KOPT-K1 (cell line): ENCODE data around the gene UNC80.

ENCODE experiments used
- H3K27ac ChIP-seq: fragments of 200-600 bp; sonication (generic); 2 replicates; pipeline ENCODE4 v1.5.1; 2016; ENCODE audit warnings: antibody characterized with exemption, mild to moderate bottlenecking, low read depth, low read length; ENCODE audit not compliant: poor library complexity, severe bottlenecking
- H3K36me3 ChIP-seq: fragments of 200-600 bp; sonication (generic); 2 replicates; pipeline ENCODE4 v1.5.1; 2017; ENCODE audit warnings: antibody characterized with exemption, mild to moderate bottlenecking, low read length, moderate library complexity; ENCODE audit not compliant: insufficient read depth
- H3K9me3 ChIP-seq: fragments of 200-600 bp; sonication (generic); 2 replicates; pipeline ENCODE4 v1.5.1; 2017; ENCODE audit warnings: antibody characterized with exemption, low read length, mild to moderate bottlenecking; ENCODE audit not compliant: insufficient read depth, poor library complexity, severe bottlenecking

The UNC80 gene

DNA sequence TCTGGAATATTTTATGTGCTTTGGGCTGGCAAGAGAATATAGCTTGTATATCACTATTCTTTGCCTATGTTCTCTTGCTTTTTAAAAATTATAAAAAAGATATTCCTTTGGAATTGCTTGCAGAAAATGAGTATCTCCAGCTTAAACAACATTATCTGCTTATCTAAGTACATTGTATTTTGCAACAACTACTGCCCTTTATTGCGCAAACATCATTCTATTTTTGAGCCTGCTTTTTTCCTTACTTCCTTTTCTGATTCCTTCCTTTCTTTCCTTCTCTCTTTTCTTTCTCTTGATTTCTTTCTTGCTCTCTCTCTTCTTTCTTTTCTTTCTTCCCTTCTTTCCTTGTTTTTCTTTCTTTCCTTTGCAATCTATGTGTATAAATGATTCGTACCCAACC lies 74.0 kb downstream of the UNC80 start:
- H3K27ac ChIP-seq, result no peak overlapping the region
- no peaks in the 10 kb centered on the region for H3K36me3 ChIP-seq
- no peaks in the 10 kb centered on the region for H3K9me3 ChIP-seq

DNA sequence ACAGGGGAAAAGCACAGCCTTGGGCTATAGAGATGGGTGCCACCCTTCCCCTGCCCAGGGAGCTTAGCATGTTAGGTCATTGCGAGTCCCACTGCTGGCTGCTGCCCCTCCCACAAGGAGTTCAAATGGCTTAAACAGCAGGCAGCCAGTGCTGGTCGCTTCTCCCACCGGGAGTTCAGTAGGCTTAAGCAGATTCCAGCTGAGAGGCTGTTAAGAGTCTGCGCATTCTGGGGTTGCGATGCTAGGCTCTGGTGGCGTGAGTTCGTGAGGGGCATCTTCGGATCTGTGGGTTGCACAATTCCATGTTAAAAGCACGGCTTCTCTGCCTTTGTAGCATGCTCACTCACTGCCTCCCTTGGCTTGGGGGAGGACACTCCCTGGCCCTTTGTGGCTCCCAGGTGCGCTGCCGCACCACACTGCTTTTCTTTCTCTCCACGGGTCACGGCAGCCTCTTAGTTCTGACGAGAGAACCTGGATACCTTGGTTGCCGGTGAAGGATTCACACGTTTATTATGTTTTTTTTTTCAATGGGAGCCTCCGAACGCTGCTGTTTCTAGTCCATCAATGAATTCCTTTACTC lies 93.2 kb downstream of the UNC80 start:
- Histone ChIP-seq H3K27ac (no peak overlapping the region), H3K36me3 (no peaks in the 10 kb centered on the region), H3K9me3 (no peaks in the 10 kb centered on the region)

DNA sequence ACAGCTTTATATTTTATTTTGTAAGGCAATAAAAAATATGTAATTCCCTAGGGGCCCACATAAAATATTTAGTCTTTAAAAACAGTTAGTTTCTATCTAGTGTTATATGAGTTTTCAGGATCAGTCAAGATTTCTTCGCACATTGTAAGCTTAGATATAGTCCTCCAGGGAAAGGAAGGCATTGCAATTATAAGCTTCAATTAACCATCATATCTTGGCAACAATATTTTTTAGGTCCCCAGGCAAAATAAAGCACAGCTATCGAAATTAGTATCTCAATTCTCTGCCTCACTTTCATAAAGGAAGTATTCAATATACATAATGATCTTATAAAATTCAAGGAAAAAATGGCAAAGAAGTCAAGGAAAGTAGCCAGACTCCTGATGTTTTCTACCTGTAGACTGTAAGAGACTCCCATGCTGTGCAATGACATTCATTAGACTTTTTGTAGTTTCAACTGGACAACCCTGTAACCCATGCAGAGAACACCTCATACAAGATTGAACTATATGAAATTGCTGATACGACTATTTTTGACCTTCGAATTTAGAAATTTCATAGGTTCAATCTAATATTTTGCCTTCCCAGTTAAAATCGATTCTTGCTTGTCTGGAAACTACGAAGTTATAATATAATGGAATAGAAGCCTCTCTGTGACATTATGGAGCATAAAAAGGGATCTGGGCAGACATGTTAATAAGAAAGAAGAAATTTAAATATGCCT lies 96.8 kb downstream of the UNC80 start:
- no peak overlapping the region for H3K27ac ChIP-seq
- no peaks in the 10 kb centered on the region for H3K36me3 ChIP-seq
- no peaks in the 10 kb centered on the region for H3K9me3 ChIP-seq

DNA sequence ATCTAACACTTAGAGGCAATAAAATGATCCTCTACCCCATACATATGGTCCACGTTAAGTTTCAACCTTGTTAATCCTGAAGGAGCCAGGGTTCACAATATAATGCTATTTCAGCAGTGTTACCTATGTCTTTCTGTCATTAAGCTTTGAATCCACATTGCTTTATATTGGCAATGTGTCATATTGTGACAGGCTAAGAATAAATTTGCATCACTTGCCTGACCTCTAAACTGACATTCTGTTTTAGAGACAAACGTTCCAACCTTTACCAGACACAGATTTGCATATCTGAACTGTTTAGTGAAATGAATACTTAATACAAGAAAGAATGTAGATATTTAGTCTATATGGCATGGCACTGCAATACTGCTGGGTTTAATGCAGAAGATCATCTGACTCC lies 98.4 kb downstream of the UNC80 start:
- Histone ChIP-seq H3K27ac (no peak overlapping the region), H3K36me3 (no peaks in the 10 kb centered on the region), H3K9me3 (no peaks in the 10 kb centered on the region)

DNA sequence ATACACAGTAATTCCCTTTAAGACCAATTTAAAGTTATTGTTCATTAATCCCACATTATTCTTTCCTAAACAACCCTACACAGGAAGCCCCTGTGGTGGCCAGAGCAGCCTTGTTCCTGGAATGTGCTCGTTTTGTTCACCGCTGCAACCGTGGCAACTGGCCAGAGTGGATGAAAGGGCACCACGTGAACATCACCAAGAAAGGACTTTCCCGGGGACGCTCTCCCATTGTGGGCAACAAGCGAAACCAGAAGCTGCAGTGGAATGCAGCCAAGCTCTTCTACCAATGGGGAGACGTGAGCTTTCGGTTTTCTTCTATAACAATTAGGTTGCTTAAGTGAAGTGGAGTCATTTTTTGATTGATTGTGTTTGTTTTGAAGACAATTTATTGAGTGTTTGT lies 101.0 kb downstream of the UNC80 start:
- Histone ChIP-seq H3K27ac (no peak overlapping the region), H3K36me3 (no peaks in the 10 kb centered on the region), H3K9me3 (no peaks in the 10 kb centered on the region)

DNA sequence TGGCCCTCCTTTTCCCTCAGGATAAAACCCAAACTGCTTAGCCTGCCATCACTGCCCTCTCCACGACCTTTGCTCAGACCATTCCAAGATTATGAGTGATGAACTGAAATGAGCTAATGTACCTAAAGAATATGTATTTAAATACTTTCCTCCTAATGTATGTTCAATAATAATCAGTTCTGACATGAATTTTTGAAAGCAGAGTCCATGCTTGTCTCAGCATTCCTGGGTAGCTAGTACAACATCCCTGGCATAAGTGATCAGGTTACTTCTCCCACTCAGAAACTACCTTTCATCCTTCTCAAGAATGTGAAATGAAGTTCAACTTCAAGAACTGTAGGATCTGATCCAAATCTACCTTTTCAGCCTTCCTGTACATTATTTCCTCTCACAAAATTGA lies 103.6 kb downstream of the UNC80 start:
- Histone ChIP-seq H3K9me3 (no peaks in the 10 kb centered on the region), H3K27ac (no peak overlapping the region), H3K36me3 (no peaks in the 10 kb centered on the region)

DNA sequence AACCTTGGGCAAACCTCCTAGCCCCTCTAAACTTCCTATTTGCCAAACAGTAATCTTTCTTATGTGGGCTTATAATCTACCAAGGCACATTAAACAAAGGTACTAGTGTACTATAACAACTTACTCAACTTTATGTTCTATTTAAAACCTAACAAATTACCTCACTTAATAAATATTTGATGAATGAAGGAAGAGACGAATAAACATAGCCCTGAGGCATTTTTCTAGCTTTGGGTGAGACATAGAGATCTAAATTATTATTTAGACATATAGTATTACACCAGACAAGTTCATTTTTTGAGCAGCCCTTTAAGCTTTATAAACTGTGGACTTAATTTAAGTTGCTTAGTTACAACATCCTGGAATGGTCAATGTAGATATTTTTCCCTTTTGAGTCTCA lies 104.6 kb downstream of the UNC80 start:
- H3K36me3 ChIP-seq, result no peaks in the 10 kb centered on the region
- no peaks in the 10 kb centered on the region for H3K9me3 ChIP-seq
- no peak overlapping the region for H3K27ac ChIP-seq

DNA sequence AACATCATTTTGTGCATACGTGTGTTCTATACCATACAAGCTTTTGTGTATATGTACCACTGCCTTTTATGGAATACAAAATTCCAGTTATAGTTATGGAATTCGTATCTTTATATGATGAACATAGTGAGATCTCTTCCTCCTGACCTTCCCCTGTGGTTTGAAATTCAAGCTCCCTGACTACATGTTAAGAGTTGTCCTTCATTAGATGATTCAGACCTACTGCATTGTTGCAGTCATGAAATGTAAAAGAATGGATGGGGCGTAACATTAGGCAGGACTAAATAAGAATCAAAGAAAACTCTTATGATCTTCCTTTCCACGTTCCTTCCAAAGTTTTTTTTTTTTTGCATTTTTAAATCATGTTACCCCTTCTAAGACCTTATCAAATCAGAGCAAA lies 107.1 kb downstream of the UNC80 start:
- H3K27ac ChIP-seq, result no peak overlapping the region
- no peaks in the 10 kb centered on the region for H3K36me3 ChIP-seq
- no peaks in the 10 kb centered on the region for H3K9me3 ChIP-seq

DNA sequence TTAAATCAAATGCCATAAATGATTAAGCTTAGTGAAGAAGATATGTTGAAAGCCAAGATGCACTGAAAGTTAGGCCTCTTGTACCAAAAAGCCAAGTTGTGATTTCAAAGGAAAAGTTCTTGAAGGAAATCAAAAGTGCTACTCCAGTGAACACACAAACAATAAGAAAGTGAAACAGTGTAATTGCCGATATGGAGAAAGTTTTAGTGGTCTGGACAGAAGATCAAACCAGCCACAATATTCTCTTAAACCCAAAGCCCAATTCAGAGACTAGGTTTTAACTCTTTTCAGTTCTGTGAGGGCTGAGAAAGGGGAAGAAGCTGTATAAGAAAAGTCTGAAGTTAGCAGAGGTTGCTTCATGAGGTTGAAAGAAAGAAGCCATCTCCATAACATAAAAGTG lies 129.0 kb downstream of the UNC80 start:
- Histone ChIP-seq H3K27ac (no peak overlapping the region), H3K36me3 (no peaks in the 10 kb centered on the region), H3K9me3 (no peaks in the 10 kb centered on the region)

DNA sequence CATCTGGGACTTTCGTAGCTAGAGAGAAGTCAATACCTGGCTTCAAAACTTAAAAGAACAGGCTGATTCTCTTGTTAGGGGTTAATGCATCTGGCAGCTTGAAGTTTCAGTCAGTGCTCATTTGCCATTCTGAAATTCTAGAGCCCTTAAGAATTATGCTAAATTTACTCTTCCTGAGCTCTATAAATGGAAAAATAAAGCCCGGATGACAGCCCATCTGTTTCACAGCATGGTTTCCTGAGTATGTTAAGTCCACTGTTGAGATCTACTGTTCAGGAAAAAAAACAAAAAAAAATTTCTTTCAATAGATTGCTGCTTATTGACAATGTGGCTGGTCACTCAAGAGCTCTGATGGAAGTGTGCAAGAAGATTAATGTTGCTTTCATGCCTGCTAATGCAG lies 129.5 kb downstream of the UNC80 start:
- Histone ChIP-seq H3K27ac (no peak overlapping the region), H3K9me3 (no peaks in the 10 kb centered on the region), H3K36me3 (no peaks in the 10 kb centered on the region)

DNA sequence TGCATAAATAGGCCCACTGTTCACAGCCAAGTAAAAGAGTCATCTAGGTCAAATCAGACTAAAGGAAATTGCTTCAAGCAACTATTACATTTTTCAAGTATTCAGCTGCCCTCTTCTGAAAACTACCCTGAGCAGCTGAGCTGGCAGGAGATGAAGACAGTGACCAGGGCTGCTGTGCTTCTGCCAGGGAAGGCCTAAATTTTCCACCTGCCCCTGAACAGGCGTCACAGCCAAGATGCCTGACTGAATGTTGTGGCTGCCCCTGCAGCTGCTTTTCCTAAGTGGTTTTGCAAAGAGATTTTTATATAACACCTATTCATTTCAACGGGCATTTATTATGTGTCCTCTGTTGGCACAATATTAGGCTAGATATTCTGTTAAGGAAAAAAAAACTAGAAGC lies 134.1 kb downstream of the UNC80 start:
- no peak overlapping the region for H3K27ac ChIP-seq
- H3K9me3 ChIP-seq, result no peaks in the 10 kb centered on the region
- no peaks in the 10 kb centered on the region for H3K36me3 ChIP-seq

DNA sequence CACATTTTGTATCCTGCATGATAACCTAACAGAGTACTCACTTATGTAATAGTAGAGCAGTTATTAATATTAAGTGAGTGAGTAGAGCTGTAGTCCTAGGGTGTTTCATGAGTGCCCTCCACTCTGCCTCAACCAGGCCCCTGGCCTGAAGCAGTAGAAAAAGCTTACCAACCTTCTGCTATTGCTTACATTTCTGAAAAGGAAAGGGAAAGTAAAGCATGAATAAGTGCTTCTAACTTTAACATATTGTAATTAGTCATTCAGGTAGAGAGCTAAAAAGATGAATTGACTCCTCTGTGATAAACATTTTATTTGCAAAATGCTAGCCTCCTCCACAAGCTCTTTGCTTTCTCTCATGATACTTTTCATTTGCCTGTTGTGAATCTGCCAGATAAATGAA lies 136.1 kb downstream of the UNC80 start:
- no peaks in the 10 kb centered on the region for H3K9me3 ChIP-seq
- H3K36me3 ChIP-seq, result no peaks in the 10 kb centered on the region
- no peak overlapping the region for H3K27ac ChIP-seq

DNA sequence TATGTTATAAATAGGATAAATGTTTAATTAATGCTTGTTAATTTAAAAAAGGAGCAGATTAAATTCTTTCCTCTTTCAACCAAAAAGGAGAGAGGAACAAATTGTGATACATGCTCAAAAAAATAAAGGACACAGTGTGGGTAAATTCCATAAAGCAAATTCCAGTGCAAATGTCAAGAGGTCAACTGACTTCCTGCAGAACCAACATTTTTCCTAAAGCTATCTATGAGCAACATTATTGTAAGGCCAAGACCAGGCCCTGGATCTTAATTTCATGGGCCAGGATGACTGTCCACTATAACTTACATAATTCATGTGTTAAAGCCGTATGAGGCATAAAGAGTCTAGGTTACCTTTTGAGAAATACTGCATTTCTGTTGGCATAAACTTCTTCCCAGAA lies 136.9 kb downstream of the UNC80 start:
- H3K36me3 ChIP-seq, result no peaks in the 10 kb centered on the region
- no peaks in the 10 kb centered on the region for H3K9me3 ChIP-seq
- H3K27ac ChIP-seq, result no peak overlapping the region

DNA sequence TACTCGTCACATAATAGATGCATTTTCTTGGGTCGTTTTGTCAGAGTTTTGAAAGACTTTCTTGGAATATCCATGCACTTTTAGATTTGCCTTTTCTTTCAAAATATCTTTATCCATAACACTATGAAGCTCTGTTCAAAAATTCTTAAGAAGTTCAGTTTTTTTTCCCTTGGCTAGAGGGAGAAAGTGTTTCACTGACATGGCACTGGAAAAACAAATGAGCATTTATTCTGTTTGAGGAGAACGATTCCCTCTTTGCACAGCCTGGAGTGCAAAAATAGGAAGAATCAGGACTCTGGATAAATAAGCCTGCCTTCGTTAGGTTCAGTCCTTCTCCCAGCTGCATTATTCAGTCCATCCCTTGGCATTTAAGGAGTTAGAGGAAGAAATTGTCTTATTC lies 139.9 kb downstream of the UNC80 start:
- Histone ChIP-seq H3K9me3 (no peaks in the 10 kb centered on the region), H3K36me3 (no peaks in the 10 kb centered on the region), H3K27ac (no peak overlapping the region)

DNA sequence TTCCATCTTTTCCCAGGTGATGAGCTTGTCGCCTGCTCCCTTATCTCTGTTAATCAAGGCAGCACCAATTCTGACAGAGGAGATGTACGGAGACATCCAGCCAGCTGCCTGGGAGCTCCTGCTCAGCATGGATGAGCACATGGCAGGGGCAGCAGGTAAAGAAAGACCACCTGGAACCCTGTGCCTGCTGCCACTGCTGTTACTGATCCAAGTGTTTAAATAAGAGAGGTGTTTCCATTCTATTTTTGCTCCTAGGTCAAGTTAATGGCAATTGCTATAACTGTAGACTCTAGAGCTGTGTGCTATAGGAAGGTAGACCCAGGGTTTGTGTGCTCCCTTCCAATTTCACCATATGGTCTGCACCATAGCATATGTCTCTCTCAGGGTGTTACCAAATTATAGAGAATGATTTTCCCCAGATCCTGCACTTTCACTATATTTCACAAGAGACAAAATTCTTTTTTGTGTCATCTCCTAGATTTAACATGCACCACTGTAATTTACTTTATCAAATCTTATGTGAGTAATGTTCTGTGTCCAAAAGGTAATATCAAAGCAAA lies 142.2 kb downstream of the UNC80 start:
- Histone ChIP-seq H3K36me3 (no peaks in the 10 kb centered on the region), H3K27ac (no peak overlapping the region), H3K9me3 (no peaks in the 10 kb centered on the region)

DNA sequence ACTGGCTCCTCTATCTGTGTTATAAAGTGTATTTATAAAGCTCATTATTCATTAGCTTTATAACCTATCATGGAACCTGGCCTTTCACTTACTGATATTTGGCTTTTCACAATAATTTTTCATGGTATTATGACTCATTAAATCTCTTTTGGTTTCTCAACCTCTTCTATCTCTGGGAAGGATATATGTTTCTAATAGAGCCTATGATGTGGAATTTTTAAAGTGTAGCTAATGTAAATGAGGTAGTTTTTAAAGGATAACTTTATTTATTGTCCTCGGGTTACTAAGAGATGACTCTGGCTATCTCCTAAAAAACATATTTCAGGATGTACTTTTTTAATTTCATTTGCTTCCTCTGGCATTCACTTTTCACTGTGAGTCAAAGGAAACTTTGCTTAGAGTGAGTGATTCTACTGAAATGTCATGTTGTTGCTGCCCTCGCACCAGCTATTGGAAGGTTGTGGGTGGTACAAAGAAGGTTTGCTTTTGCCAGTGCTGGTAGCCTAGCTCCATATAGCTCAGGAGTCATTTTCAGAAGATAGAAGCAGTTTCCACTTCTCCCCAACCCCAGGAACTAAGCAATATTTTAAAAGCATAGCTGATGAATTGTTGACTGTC lies 145.6 kb downstream of the UNC80 start:
- H3K27ac ChIP-seq, result no peak overlapping the region

More for the DNA sequence above, 145.6 kb downstream of the UNC80 start:
- Histone ChIP-seq H3K9me3 (no peaks in the 10 kb centered on the region), H3K36me3 (no peaks in the 10 kb centered on the region)
